NB4 (cell line): ENCODE results near the gene PKLR.
"Not testable (repeated sequence)": the region's sequence is repeated elsewhere in the genome, so short reads cannot be mapped to it uniquely, and the experiment has no call there.

ENCODE experiments used
- DNase-seq: peaks from one replicate; pipeline ENCODE4 v3.0.0; 2010; ENCODE audit warnings: low read depth
- H3K4me3 ChIP-seq: one replicate; pipeline ENCODE4 v1.5.1; 2011; ENCODE audit warnings: mild to moderate bottlenecking, low read depth, low read length, moderate library complexity
- CTCF ChIP-seq: IDR thresholded peaks from one replicate; pipeline ENCODE4 v1.5.1; 2012; ENCODE audit warnings: low read depth, low read length
- MAX ChIP-seq: IDR thresholded peaks from 2 replicates; pipeline ENCODE4 v1.6.1; 2011; ENCODE audit warnings: low read depth, low read length
- MYC ChIP-seq: IDR thresholded peaks from 2 replicates; pipeline ENCODE4 v1.6.1; 2011; ENCODE audit warnings: low read depth, low read length
- POLR2A ChIP-seq: IDR thresholded peaks from 2 replicates; pipeline ENCODE4 v1.6.1; 2011; ENCODE audit warnings: mild to moderate bottlenecking; ENCODE audit not compliant: insufficient read length; ENCODE audit errors: extremely low read depth

Gene PKLR

GRCh38 chr1:155293086-155293749, 8.0 kb downstream of the PKLR start:
- H3K4me3 ChIP-seq: no peak overlapping the region
- no peak for TF ChIP-seq MYC
- TF ChIP-seq CTCF: no peak
- no peak for TF ChIP-seq POLR2A
- TF ChIP-seq MAX: no peak
- no peak for DNase-seq

GRCh38 chr1:155291006-155291405, 10.2 kb downstream of the PKLR start:
- DNase-seq, H3K4me3 ChIP-seq: not testable (repeated sequence)

GRCh38 chr1:155287987-155288543, 13.2 kb downstream of the PKLR start:
- no peak for DNase-seq
- no peak for TF ChIP-seq MAX
- TF ChIP-seq CTCF: no peak
- TF ChIP-seq MYC: no peak
- no peak for TF ChIP-seq POLR2A
- no peak overlapping the region for H3K4me3 ChIP-seq

- no peak overlapping the region for H3K4me3 ChIP-seq
- no peak for DNase-seq
- TF ChIP-seq POLR2A (no peak), MYC (no peak), MAX (no peak), CTCF (no peak)
Observed at GRCh38 chr1:155286544-155286943, 14.7 kb downstream of the PKLR start.

- no peak for TF ChIP-seq MYC
- no peak for TF ChIP-seq POLR2A
- TF ChIP-seq MAX: no peak
- TF ChIP-seq CTCF: no peak
- H3K4me3 ChIP-seq: no peak overlapping the region
- DNase-seq: no peak
Observed at GRCh38 chr1:155285631-155286044, 15.6 kb downstream of the PKLR start.

GRCh38 chr1:155285063-155285462, 16.2 kb downstream of the PKLR start:
- H3K4me3 ChIP-seq: no peak overlapping the region
- no peak for TF ChIP-seq CTCF
- TF ChIP-seq MYC: no peak
- TF ChIP-seq POLR2A: no peak
- no peak for DNase-seq
